Stomach (tissue), 4 donors: ENCODE data around the gene C19orf25.

Experiments
- POLR2AphosphoS5 ChIP-seq, 3 donors: sonication (generic); formaldehyde crosslinking; IDR thresholded peaks; one replicate each; pipeline ENCODE4 v1.6.1; 2016; ENCODE audit warnings: antibody characterized with exemption in 3 of 3
- TF ChIP-seq, protein P1 (sequence below), 7 experiments: fragments of 450-650 bp in 4 of 7; fragments of 200-600 bp in 3 of 7; sonication (generic) in 3 of 7; IDR thresholded peaks; one replicate each; pipeline ENCODE4 v1.5.1; 2016 to 2019; ENCODE audit warnings: antibody characterized with exemption in 7 of 7, control low read depth in 2 of 7, mild to moderate bottlenecking in 1 of 7

DNA sequence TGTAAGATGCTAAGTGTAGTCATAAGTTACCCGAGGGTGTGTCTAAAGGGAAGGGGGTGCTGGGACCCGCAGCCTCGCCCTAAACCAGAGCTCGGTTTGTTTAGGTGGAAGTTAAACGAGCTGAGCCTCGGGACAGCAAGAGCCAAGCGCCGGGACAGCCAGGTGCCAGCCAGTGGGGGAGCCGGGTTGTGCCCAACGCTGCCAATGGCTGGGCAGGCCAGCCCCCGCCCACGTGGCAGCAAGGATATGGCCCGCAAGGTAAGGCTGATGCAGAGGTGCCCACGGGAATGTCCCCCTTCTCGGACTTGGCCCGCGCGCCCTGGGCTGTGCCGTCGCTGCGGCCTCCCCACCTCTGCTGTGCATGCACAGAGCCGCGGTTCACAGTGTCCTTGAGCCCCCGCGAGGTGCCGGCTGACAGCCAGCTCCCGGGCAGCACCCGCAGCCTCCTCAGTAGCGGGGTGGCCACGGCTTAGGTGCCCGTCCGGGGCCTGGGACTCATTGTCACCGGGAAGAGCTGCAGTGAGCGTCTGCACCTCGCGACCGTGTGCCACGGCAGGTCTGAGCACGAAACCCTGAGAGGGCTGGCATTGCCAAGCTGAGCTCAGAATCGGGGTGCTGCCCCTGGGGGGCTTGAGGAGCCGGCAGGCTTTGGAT lies 50.1 kb downstream of the C19orf25 start:
- TF ChIP-seq POLR2AphosphoS5 (IDR thresholded peaks at IDR 0.05) = no peak
- TF ChIP-seq, protein P1, sequence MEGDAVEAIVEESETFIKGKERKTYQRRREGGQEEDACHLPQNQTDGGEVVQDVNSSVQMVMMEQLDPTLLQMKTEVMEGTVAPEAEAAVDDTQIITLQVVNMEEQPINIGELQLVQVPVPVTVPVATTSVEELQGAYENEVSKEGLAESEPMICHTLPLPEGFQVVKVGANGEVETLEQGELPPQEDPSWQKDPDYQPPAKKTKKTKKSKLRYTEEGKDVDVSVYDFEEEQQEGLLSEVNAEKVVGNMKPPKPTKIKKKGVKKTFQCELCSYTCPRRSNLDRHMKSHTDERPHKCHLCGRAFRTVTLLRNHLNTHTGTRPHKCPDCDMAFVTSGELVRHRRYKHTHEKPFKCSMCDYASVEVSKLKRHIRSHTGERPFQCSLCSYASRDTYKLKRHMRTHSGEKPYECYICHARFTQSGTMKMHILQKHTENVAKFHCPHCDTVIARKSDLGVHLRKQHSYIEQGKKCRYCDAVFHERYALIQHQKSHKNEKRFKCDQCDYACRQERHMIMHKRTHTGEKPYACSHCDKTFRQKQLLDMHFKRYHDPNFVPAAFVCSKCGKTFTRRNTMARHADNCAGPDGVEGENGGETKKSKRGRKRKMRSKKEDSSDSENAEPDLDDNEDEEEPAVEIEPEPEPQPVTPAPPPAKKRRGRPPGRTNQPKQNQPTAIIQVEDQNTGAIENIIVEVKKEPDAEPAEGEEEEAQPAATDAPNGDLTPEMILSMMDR (IDR thresholded peaks at IDR 0.05) = no peak
